Hematopoietic multipotent progenitor cell treated with erythropoietin and hydrocortisone succinate and interleukin-3 and kit ligand, for 17 days (in vitro differentiated cells): ENCODE results near the gene DNAAF2.
A peak's percentile ranks its signal among the peaks of the same experiment; 100 is the strongest.
"Not testable (repeated sequence)": the region's sequence is repeated elsewhere in the genome, so short reads cannot be mapped to it uniquely, and the experiment has no call there.

Source experiments
- DNase-seq: peaks from one replicate; pipeline ENCODE4 v3.0.0-alpha.2; 2015; ENCODE audit warnings: low spot score

DNAAF2 gene, protein sequence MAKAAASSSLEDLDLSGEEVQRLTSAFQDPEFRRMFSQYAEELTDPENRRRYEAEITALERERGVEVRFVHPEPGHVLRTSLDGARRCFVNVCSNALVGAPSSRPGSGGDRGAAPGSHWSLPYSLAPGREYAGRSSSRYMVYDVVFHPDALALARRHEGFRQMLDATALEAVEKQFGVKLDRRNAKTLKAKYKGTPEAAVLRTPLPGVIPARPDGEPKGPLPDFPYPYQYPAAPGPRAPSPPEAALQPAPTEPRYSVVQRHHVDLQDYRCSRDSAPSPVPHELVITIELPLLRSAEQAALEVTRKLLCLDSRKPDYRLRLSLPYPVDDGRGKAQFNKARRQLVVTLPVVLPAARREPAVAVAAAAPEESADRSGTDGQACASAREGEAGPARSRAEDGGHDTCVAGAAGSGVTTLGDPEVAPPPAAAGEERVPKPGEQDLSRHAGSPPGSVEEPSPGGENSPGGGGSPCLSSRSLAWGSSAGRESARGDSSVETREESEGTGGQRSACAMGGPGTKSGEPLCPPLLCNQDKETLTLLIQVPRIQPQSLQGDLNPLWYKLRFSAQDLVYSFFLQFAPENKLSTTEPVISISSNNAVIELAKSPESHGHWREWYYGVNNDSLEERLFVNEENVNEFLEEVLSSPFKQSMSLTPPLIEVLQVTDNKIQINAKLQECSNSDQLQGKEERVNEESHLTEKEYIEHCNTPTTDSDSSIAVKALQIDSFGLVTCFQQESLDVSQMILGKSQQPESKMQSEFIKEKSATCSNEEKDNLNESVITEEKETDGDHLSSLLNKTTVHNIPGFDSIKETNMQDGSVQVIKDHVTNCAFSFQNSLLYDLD

DNA sequence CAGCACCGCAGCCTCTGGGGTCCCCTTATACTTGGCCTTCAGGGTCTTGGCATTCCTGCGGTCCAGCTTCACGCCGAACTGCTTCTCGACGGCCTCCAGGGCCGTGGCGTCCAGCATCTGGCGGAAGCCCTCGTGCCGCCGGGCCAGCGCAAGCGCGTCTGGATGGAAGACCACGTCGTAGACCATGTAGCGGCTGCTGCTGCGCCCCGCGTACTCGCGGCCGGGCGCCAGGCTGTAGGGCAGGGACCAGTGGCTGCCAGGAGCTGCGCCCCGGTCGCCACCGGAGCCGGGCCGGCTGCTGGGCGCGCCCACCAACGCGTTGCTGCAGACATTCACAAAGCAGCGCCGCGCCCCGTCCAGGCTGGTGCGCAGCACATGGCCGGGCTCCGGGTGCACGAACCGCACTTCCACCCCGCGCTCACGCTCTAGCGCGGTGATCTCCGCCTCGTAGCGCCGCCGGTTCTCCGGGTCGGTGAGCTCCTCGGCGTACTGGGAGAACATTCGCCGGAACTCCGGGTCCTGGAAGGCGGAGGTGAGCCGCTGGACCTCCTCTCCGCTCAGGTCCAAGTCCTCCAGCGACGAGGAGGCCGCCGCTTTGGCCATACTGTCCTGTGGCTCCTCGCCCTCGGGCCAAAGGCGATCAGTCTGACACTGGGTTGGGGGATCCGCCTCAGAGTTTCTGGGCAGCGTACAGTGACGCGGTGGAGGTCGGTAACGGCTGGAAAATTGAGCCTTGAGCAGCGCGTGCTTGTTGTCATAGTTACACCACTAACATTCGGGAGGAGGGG lies at the start of gene DNAAF2:
DNAAF2 (minus strand) TSS at position 698 of the 788 bp plus-strand sequence; CDS start at position 603, 95 bp downstream.
- peak; percentile 63 for DNase-seq

DNA sequence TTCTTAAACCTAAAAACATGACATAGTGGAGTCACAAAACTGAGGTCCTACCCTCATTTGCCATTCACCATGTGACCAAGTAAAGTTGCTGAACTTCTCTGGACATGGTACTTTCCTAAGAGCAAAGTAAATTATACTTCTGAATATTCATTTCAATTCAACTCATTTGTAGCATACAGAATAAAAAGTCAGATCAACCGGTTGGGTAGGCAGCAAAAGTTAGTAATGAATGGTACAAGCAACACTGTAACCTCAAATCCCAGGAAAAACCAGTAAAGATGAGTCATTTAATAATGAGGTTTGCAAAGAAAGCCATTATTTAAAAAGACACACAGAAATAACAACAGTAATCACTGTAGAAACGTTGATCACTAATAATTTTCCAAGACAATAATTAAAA lies 44.2 kb upstream of the DNAAF2 start:
- DNase-seq, result no peak

DNA sequence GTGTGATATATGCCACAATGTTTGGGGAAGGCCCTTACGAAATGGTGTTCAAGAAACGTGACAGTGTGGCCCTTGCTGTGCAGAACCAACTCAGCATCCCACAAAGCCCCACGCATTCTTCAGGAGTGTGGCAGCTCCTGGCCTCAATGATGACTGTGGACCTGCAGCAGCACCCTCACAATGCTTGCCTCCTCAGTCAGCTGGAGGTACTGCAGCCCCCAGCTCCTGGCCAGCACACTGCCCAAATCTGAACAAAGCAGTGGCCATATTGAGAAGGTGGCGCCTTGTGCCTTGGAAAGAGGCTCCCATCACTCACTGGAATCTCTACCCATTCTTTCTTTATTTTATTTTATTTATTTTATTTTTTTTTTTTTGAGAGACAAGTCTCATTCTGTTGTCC lies 42.6 kb upstream of the DNAAF2 start:
- DNase-seq, result no peak

DNA sequence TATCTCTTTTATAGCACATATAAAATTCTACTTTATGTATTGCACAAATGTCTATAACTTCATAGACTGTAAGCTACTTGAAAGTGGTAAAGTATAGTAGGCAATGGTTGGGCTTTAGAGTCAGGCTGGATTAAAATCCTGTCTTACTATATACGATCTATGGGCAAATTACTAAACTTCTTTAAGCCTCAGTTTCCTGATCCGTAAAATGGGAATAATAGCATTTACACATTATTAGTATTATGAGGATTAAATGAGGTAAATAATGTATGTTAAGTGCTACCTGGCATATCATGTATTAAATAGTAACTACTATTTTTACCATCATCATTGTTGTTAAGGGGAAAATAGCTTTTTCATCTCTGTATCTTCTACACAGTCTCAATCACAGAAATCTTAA lies 38.5 kb upstream of the DNAAF2 start:
- DNase-seq, result no peak

DNA sequence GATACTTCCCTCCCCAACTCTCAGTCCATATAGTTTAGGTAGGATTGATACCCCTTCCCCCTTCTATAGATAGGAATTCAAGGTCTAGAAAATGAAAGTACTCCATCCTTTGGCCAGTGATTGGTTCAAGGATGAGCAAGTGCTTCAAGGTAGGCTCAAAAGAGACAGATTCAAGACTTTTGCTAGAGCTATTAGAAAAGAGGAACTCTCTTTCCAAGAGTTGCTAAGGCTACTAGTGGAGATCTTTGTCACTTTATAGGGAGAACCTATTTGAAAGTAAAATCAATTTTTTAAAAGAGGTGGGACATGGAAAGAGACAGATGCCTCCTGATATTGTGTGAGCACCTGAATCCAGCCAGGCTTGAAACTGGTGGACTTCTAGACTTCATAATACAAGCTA lies 35.4 kb upstream of the DNAAF2 start:
- DNase-seq, result no peak

DNA sequence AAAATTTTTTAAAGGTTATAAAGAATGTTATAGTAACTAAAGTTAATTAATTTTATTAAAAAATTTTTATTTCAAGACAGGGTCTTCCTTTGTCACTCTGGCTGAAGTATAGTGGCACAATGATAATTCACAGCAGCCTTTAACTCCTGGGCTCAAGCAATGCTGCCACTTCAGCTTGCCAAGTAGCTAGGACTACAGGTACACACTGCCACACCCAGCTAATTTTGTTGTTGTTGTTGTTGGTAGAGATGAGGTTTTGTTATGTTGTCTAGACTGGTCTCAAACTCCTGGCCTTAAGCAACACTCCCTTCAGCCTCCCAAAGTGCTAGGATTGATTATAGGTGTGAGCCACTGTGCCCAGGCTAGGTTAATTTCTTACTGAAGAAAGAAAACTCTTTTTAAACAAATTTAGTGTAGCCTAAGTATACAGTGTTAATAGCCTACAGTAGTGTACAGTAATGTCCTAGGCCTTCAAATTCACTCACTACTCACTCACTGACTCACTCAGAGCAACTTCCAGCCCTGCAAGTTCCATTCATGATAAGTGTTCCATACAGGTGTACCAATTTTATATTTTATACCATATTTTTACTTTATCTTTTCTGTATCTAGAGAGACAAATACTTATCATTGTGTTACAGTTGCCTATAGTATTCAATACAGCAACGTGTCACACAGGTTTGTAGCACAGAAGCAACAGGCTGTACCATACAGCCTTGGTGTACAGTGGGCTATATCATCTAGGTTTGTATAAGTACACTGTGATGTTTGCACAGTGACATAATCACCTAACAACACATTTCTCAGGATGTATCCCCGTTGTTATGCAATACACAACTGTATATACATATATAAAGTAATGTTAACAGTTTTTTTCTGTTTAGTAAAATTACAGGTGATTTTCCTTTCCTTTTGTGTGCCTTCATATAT lies 24.7 kb upstream of the DNAAF2 start:
- no peak for DNase-seq

DNA sequence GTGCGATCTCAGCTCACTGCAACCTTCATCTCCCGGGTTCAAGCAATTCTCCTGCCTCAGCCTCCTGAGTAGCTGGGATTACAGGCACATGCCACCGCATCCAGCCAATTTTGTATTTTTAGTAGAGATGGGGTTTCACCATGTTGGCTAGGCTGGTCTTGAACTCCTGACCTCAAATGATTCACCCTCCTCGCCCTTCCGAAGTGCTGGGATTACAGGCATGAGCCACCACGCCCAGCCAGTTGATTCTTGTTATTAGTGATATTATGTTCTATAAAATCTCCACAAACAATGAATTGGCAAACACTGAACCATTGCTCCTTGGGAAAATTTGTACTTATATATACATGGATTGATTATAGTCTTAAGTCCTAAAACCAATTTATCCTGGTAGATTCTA lies 22.5 kb upstream of the DNAAF2 start:
- DNase-seq, result not testable (repeated sequence)

DNA sequence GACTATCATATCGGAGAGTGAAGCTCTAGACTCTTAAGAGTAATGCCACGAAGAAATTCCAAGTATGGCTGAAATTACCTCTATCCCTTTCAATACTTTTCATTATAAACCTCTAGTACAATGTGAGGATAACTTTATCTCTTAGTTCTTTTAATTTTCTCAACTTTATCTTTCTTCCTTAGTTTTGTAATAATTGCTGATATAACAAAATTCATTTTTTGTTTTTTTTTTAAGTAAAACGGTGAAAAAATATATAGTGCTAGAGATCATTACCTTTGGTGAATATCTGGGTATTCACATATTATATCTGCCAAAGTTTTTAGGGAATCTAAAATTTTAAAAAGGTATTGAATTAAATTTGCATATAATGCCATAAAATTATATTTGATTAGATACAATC lies 19.5 kb upstream of the DNAAF2 start:
- DNase-seq, result no peak

DNA sequence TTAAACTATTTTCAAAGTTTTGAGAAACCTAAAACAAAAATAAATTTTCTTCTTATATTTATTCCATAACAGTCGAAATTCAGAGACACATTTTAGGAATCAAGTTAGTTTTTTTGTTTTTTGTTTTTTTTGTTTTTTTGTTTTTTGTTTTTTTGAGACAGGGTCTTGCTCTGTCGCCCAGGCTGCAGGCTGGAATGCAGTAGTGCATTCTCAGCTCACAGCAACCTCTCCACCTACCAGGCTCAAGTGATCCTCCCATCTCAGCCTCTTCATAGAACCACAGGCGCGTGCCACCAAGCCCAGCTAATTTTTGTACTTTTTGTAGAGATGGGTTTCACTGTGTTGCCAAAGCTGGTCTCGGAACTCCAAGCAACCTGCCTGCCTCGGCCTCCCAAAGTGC lies 18.5 kb upstream of the DNAAF2 start:
- no peak for DNase-seq

DNA sequence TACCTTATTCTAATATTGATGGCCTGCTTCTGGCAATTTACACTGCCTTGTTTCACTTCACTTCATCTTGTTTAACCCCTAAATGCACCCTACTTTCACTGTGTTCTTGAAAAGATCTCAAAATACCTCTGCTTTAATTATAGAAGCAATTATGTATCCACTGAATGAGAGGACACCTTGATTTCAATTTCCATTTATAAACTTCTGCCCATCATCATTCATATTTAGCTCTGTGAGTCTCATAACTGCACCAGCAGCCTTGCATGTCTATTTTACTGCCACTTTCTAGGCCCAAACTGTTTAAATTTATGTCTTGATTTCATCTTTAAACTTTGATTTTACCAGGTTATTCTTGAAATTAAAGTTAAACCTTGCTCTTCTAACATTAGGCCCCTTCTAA lies 7.1 kb upstream of the DNAAF2 start:
- no peak for DNase-seq

DNA sequence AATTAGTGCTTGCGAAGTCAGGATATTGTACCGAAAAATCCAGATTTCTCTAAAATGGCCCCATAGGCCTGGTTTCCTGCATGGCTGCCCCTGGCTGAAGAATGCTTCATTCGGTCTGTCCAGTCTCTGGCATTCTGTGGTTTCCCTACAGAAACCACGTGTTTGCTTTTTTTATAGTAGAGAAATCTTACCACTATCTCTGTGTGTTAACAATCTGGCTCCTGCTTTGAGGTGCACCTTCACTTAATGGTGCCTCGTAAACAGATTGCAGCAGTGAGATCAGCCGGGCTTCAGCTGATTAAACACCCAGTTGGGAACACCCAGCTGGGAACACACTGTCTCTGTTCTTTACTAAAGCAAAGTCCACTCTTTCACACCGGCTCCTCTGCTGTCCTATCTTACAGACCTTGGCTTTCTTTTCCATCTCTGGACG lies 6.7 kb upstream of the DNAAF2 start:
- no peak for DNase-seq

DNA sequence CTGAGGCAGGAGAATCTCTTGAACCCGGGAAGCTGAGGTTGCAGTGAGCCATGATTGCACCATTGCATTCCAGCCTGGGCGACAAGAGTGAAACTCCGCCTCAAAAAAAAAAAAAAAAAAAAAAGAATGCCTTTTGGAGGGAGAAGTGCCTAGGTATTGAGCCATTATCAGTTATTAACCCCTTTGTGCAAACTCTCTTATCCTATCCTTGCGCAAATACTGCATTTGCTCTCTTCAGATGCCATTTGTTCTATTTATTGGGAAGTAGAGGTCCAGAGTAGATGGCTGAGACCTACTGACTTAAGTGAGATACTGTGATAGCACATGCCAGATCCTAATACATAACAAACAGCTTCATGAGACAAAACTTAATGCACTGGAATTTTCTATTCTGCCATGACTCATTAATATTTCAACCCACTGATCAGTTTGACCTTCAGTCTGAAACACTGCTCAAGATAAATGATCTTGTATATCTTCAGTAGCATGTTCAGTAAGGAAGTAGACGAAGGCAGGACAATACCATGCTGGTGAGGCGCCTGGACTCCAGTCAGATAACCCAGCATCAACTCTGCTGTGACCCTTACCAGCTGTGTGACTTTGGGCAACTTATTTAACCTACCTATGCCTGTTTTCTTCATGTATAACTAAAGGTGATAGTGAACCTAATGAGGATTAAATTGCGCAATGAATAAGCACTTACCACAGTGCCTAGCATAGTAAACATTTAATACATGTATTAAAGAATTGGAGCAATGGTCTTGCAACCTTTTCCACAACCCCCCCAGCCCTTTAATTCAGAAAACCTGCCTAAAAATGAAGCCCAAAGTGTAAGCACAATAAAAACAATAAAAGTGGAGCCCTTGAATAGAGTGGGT lies 5.7 kb upstream of the DNAAF2 start:
- DNase-seq, result no peak

DNA sequence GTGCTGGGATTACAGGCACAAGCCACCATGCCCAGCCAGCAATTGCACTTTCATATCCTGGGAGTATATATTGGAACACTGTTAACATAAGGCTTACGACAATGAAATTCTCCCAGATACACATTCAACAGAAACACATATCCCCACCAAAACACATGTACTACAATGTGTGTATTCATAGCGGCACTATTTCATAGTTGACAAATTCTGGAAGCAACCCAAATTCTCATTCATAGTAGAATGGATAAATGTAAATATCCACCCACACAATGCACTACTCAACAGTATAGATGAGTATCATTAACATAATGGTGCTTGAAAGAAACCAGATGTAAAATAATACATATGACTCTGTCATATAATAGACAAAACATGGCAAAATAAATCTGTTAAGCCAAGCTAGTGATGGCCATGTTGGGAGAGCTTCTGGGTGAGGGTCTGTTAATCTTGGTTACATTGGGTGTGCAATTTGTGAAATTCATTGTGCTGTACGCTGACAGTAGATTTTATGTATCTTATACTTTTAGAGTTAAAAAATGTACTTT lies 2.6 kb upstream of the DNAAF2 start:
- DNase-seq, result no peak

DNA sequence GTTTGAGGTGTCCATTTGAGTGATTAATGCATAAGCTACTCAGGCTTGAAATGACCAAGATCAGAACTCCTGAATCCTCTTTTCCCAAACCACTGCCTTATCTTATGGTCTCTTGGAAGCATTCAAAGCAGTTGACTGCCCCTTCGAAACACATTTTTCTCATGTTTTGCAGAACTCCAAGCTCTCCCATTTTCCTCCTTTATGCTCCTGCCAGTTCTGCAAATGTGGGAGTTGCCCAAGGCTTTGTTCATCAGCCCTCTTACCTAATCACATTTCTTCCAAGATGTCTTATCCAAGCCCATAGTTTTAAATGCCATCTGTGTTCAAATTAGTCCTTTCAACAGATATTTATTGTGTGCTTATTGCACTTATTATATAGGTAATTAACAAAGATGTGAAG lies 1.8 kb upstream of the DNAAF2 start:
- DNase-seq, result no peak

DNA sequence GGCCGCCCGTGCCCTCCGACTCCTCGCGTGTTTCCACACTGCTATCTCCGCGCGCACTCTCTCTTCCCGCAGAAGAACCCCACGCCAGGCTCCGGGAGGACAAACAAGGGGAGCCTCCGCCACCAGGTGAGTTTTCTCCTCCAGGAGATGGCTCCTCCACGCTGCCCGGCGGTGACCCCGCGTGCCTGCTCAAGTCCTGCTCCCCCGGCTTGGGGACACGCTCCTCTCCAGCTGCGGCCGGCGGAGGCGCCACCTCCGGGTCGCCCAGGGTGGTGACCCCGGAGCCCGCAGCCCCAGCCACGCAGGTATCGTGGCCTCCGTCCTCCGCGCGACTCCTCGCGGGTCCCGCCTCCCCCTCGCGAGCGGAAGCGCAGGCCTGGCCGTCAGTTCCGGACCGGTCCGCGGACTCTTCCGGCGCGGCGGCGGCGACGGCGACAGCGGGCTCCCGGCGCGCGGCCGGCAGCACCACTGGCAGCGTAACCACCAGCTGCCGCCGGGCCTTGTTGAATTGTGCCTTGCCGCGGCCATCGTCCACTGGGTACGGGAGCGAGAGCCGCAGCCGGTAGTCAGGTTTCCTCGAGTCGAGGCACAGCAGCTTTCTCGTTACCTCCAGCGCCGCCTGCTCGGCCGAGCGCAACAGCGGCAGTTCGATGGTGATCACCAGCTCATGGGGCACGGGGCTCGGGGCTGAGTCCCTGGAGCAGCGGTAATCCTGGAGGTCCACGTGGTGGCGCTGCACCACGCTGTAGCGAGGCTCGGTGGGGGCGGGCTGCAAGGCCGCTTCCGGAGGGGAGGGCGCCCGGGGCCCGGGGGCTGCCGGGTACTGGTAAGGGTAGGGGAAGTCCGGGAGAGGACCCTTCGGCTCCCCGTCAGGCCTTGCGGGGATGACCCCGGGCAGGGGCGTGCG lies 1.2 kb downstream of the DNAAF2 start:
- DNase-seq, result peak; percentile 87

DNA sequence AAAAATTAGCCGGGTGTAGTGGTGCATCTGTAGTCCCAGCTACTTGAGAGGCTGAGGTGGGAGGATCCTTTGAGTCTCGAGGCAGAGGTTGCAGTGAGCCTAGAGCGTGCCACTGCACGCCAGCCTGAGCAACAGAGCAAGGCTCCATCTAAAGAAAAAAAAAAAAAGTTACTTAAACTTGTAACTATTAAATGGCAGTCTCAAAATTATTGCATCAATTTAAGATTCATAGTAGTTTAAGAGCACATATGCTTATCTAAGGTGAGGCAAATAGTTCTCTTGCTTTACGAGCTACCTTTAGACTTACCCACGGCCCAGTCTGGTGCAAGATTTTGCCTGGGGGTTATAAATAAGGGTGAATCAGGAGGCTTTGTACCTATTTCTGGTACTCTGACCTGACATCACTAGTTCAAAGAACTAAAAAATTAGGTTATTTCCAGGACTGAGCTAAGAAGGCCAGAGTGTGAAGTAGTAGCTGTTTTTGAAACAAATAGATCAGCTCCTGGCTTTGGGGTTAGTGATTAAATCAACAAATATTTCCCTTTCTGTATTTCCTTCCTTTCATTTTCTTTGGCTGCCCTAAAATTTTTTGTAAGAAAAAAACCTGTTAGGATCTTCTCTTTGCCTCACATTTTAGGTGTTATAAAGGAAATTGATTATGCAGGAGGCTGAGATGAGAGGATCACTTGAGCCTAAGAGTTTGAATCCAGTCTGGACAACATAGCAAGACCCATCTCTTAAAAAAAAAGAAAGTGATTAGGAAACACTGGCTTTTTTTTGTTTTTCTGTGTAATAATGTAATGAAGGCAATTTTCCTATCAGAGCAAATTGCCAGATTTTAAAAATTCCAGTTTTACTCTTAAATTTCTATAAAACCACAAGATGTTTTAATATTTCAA lies 10.9 kb downstream of the DNAAF2 start:
- DNase-seq, result no peak

DNA sequence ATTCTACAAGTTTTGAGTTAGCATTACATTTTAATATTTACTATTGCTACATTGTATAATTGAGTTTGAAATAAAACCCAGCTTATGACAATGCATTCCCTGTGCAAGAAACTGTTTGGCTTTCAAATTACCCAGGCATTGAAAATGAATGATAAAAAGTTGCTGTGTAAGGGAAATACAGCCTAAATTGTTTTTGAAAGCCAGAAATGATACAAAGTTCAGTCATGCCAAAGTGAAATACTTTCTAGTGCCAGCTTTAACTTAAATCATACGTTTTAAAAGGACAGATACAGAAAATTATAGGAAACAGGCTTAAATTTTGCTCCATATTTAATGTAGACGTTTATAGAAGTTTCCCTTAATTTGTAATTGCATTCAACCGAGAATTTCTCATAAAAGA lies 11.7 kb downstream of the DNAAF2 start:
- DNase-seq, result no peak
